BJ (cell line): Measurements from ENCODE around the gene CACNA1C. TPM values are rescaled to one million over a fixed set of nuclear protein-coding genes. Genes with fewer than 3 reads are reported as not detected.

Experiments used
- CTCF ChIA-PET: fragments of 350-600 bp; formaldehyde crosslinking; extraction: SDS; loops from one replicate; lab custom pipeline; 2021; ENCODE audit warnings: antibody characterized with exemption, inconsistent platforms; lab: Yijun Ruan, JAX
- POLR2A ChIA-PET: fragments of 300-600 bp; sonication (Branson Sonifier 250); formaldehyde crosslinking; extraction: SDS; loops from one replicate; lab custom pipeline; 2021; ENCODE audit warnings: antibody characterized with exemption; lab: Charles Lee
- DNase-seq: peaks from one replicate; pipeline ENCODE4 v3.0.0-alpha.2; 2011; ENCODE audit warnings: low read depth
- H3K27me3 ChIP-seq: 2 replicates; pipeline ENCODE4 v1.6.0; 2011; ENCODE audit warnings: low read length; ENCODE audit not compliant: control insufficient read depth, insufficient read depth
- H3K36me3 ChIP-seq: 2 replicates; pipeline ENCODE4 v1.5.1; 2011; ENCODE audit warnings: low read length; ENCODE audit not compliant: control insufficient read depth, insufficient read depth
- H3K4me3 ChIP-seq: 2 replicates; pipeline ENCODE4 v1.5.1; 2011; ENCODE audit warnings: low read depth, mild to moderate bottlenecking, control low read depth, low read length
- polyA plus RNA-seq: library from polyadenylated mRNA; depleted of rRNA; stranded (reverse); fragments of >200 nt; gene quantifications from 2 replicates; pipeline ENCODE4 v1.2.3, GENCODE V29; 2011
- TF ChIP-seq, protein P1 (sequence below): IDR thresholded peaks from 2 replicates; pipeline ENCODE4 v1.5.1; 2011; ENCODE audit warnings: low read depth, mild to moderate bottlenecking, control low read depth, inconsistent platforms, low read length, moderate library complexity; ENCODE audit not compliant: insufficient read depth

Gene CACNA1C
- polyA plus RNA-seq, 1 experiment, result 14.7 TPM

DNA sequence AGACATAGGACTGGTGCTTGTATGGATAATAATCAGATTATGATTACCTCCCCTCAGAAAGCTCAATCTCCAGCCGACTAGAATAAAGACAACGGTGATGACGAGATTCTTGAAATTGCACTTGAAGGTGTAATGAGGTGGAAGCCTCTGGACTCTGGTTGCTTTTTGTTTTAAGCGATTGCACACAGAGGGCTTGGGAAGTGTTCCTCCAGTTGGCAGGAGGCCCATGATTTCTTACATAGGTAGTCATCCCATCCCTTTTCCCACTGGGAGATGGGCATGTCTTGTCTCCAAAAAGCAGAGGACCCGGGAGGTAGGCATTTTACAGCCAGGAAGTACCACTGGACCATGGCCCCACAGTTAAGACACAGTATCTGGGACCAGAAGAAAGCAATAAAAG, 576.3 kb downstream of the CACNA1C start:
- H3K36me3 ChIP-seq, result peaks cover 5% of the 10 kb centered on the region; the same call in 1 of the 2 replicates
- H3K27me3 ChIP-seq, result no peaks in the 10 kb centered on the region
- DNase-seq, result no peak
- POLR2A ChIA-PET, result no interaction called here
- no peak overlapping the region for H3K4me3 ChIP-seq
- CTCF ChIA-PET, result interaction anchor here (1.4 to 2.0 kb wide), 2 partner anchors 12 to 14 kb away, joined by 4 to 5 read pairs; no protein-coding TSS in a partner anchor
- TF ChIP-seq, protein P1, sequence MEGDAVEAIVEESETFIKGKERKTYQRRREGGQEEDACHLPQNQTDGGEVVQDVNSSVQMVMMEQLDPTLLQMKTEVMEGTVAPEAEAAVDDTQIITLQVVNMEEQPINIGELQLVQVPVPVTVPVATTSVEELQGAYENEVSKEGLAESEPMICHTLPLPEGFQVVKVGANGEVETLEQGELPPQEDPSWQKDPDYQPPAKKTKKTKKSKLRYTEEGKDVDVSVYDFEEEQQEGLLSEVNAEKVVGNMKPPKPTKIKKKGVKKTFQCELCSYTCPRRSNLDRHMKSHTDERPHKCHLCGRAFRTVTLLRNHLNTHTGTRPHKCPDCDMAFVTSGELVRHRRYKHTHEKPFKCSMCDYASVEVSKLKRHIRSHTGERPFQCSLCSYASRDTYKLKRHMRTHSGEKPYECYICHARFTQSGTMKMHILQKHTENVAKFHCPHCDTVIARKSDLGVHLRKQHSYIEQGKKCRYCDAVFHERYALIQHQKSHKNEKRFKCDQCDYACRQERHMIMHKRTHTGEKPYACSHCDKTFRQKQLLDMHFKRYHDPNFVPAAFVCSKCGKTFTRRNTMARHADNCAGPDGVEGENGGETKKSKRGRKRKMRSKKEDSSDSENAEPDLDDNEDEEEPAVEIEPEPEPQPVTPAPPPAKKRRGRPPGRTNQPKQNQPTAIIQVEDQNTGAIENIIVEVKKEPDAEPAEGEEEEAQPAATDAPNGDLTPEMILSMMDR, result no peak

DNA sequence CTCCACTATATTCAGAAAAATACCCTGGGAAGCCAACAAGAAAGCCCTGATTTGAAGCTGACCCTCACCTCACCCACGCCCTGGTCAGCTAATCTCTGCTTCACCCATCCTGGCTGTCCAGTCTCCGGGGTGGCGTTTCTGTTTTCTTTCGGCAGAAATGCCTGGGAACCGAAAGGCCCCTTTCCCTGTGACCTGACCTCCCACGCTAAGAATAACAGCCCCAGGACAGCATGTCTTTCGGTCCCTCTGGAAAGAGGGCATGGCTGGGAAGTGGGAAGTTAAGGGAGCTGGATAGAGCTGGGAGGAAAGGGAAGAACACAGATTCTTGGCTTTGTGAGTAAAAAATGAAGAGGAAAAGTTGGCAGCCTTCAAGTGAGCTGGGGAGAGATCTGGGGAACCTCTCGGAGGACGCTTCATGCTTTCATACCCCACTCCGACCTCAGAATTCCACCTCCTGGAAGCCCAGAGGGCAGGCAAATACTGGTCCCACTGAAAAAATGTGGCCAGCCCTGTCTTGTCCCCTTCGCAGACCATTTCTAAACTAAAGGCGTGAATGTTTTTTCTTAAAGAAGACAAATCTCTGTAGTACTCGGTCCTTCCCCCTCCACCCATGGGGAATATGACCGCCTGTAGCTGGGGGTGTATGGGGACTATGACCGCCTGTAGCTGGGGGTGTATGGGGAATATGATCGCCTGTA, 579.0 kb downstream of the CACNA1C start:
- Histone ChIP-seq H3K4me3 (no peak overlapping the region), H3K36me3 (peaks cover 5% of the 10 kb centered on the region), H3K27me3 (no peaks in the 10 kb centered on the region)
- CTCF ChIA-PET, result interaction anchor here (1.6 kb wide), 1 partner anchor 9 kb away, joined by 4 read pairs; no protein-coding TSS in a partner anchor
- DNase-seq, result no peak
- POLR2A ChIA-PET, result no interaction called here
- TF ChIP-seq, protein P1, result no peak

DNA sequence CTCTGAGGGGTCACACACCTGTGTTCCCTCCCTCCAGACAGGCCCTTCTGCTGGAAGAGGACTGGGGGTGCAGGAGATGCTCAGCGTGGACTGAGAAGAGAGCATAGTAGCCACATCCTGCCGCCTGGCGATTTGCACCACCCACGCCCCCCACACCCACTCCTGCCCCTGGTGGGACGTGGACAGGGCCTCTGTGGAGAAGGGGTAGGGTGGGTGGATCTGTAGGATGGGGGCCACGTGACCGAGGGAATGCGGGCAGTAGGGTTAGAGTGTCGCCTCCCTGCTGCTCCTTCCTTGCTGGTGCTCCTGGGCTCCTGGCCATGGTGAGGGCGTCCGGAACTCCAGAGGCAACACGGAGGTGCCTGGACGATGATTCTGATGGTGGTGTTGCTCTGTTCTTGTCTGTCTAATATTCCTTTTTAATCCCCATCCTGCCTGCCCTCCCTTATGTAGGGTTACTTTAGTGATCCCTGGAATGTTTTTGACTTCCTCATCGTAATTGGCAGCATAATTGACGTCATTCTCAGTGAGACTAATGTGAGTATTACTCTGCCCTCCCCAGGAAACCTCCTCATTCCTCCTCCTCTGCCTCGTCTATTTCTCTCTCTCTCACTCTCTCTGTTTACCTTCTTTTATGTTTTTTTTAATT, 580.5 kb downstream of the CACNA1C start:
- Histone ChIP-seq H3K4me3 (no peak overlapping the region), H3K27me3 (no peaks in the 10 kb centered on the region), H3K36me3 (peaks cover 9% of the 10 kb centered on the region)
- ChIA-PET POLR2A (no interaction called here), CTCF (interaction anchor here (0.7 kb wide), 1 partner anchor 74 kb away, joined by 3 read pairs; no protein-coding TSS in a partner anchor)
- no peak for DNase-seq
- TF ChIP-seq, protein P1, result no peak

DNA sequence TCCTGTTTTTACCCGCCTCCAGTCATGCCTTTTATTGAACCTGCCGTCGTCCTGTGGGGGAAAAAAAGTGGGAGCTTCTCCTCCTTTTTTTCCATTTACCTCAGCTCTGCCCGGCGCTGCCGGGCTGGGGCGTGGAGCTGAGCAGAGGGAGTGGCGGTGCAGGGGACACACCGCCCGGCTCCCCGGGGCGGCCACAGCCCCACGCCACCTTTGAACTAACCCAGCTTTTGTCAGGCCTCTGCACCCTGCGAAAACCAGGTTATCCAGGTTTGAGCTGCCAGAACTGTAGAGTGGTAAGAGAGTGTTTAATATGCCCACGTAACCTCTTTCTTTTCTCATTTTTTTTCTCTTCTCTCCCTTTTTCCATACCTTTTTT, 581.0 kb downstream of the CACNA1C start:
- ChIA-PET POLR2A (no interaction called here), CTCF (no interaction called here)

DNA sequence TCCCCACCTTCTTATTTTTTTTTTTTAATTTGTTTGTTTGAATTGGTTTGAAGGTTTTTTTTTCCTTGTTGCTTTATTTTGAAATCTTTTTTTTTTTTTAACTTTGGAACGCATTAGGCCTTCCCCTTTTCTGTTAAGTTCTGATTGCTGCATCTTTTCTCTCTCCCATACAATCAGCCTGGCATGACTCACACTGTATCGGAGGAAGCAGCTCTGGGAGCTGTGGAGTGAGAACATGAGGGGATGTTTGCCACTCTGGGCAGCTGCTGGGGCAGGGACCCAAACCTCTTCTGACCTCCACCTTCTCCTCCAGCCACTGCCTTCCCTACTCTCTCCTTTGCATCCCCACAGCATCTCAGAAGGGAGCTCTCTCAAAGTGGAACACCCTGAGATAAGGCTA, 581.7 kb downstream of the CACNA1C start:
- Histone ChIP-seq H3K4me3 (no peak overlapping the region), H3K36me3 (peaks cover 11% of the 10 kb centered on the region), H3K27me3 (no peaks in the 10 kb centered on the region)
- CTCF ChIA-PET, result no interaction called here
- DNase-seq, result no peak
- TF ChIP-seq, protein P1, result no peak
- POLR2A ChIA-PET, result no interaction called here

More for the DNA sequence above, 581.0 kb downstream of the CACNA1C start:
- no peaks in the 10 kb centered on the region for H3K27me3 ChIP-seq
- TF ChIP-seq, protein P1, result no peak
- peaks cover 11% of the 10 kb centered on the region for H3K36me3 ChIP-seq
- no peak overlapping the region for H3K4me3 ChIP-seq
- DNase-seq, result no peak
